GM18907 (cell line): Measurements from ENCODE around the gene PFKM.
"Not testable (repeated sequence)": the region's sequence is repeated elsewhere in the genome, so short reads cannot be mapped to it uniquely, and the experiment has no call there.

Source experiments
- ATAC-seq: cut with Tn5 transposase; IDR thresholded peaks from one replicate; pipeline ENCODE4 v1.9.1; 2021; ENCODE audit warnings: mild to moderate bottlenecking, moderate library complexity; ENCODE audit not compliant: unreplicated experiment

The PFKM gene

DNA sequence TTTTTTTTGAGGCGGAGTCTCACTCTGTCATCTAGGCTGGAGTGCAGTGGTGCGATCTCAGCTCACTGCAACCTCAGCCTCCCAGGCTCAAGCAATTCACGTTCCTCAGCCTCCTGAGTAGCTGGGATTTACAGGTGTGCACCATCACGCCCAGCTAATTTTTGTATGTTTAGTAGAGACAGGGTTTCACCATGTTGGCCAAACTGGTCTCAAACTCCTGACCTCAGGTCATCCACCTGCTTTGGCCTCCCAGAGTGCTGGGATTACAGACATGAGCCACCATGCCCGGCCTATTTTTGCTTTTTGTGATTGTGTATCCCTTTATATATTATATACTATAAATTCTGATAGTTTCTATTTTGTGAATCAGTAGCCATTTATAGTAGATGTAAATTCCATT is 36.6 kb downstream of the PFKM start:
- ATAC-seq, result not testable (repeated sequence)

GRCh38 chr12:48156652-48157017 is 37.5 kb downstream of the PFKM start:
- ATAC-seq, result no peak

DNA sequence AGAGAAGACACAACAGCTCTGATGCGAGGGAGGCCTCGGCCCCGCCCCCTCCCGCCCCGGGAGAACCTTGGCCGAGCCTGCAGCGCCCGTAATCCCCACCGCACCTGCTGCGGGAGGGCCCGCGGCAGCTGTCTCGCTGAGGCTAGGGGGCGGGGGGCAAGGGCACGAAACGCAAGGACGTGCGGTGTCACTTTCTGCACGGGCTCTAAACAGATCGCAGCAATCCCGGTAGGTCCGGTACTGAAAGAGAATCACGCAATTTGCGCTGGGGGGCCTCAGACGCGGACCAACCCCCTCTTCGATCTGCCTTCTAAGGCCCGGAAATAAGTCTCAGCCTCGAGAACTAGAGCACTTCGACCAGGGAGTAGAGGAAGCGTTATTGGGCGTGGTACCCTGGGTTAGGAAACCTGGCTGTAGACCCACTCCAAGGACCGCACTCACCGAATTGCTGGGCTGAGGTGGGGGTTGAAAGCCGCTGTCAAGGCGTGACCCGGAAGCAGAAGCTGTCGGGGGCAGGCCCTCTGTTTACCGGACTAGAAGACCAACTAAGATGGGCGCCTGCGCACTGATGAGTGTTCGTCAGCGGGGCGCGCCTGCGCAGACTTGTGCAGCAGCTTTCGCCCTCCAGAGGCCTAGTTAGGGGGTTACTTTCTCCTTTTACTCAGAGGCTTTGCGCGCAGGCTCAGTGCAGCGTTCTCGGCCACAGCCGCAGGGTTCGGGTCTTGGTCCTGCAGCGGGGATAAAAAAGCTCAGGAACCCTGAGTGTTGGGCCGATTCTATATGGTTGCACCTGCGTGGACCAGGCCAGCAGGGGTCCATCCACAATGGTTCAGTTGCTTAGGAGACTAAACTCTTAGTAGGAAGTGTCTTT is 38.1 kb downstream of the PFKM start, which contains the start of gene ASB8:
Gene ASB8 (minus strand): TSS at position 498 of the 871 bp plus-strand sequence. CDS start 4,019 bp downstream, outside the sequence.
- ATAC-seq, result peak; percentile 86

DNA sequence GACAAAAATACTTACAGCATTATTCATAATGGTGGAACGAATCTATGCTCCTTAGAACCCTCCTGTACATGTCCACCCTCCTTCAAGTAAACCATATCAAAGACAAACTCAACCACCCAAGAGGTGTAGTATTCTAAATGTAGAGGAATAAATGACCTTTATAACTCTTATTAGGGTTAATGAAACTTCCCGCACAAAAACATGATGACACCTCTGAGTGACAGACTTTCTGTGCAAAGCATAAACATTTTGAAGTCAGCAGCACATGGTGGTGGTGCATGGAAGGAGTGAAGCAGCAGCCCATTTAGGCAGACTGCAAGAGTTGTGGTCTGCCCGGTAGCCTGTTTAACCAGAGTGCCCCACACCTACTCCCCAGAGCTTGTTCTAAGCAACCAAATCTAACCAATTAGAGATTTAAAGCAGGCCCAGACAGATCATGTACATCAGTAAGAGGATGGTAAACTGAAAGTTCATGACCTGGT is 38.8 kb downstream of the PFKM start:
- no peak for ATAC-seq

DNA sequence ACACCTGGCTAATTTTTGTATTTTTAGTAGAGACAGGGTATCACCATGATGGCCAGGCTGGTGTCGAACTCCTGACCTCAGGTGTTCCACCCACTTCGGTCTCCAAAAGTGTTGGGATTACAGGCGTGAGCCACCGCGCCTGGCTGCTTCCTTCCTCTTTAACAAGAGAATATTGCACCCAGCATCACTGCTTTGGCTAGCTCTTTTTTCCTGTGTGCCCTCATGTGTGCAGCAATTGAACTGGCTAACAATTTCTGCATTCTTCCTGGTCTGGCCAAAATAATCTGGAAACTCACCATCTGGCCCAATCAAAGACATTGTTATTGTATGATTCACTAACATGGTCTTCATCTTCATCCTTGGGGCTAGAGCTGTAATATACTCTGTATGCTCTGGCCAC is 40.9 kb downstream of the PFKM start:
- no peak for ATAC-seq

DNA sequence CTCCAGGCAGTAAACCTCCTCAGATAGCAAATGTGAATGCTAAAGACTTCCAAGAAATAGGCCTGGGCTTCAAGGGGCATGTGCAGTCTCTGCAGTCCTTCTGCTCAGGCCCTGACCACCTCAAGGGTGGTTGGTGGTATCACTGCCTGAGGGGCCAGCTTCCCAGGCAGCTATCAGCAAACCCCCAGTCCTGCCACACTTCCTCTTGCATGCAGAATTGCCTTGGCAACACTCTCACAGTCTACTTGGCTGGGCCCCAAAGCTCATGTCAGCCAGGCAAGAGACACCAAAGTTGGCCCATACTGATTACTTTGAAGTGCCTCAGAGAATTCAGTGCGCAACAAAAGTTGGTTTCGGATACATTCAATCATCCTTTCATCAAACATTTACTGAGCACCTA is 41.6 kb downstream of the PFKM start:
- no peak for ATAC-seq

DNA sequence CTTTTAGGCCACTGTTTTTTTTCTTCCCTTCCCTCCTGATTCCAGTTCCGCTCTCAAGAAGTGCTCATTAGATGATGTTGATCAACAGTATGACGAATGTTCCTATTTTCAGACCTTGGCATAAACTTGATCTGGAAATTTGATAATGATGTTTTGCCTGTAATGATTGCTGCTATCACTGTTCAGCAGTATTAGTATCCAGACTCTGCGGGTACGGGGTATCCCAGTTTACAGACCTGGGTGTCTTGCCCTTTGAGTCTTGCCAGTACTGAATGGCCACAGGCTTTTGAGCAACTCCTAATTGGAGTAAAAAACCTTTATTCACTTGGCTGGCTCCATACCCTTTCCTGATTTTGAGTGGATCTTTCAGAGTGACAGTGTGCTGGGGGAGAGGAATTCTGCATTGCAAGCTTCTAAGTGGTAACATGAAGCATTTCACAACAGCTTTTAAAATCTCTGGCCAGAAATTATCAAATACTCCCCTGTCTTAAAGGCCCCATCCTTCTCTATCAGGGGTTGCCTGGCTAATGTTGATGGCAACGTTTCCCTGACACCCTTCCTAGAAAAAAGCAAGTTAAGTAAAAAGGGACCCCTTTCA is 44.1 kb downstream of the PFKM start:
- no peak for ATAC-seq

- no peak for ATAC-seq
These were observed 45.3 kb downstream of the PFKM start for GRCh38 chr12:48164451-48164850.

GRCh38 chr12:48165089-48165981 is 46.2 kb downstream of the PFKM start:
- ATAC-seq, result no peak

GRCh38 chr12:48169011-48169410 is 49.8 kb downstream of the PFKM start:
- no peak for ATAC-seq

- ATAC-seq, result no peak
These were observed 56.7 kb downstream of the PFKM start for GRCh38 chr12:48175613-48176416.

- ATAC-seq, result no peak
These were observed 57.2 kb downstream of the PFKM start for GRCh38 chr12:48176417-48176751.

DNA sequence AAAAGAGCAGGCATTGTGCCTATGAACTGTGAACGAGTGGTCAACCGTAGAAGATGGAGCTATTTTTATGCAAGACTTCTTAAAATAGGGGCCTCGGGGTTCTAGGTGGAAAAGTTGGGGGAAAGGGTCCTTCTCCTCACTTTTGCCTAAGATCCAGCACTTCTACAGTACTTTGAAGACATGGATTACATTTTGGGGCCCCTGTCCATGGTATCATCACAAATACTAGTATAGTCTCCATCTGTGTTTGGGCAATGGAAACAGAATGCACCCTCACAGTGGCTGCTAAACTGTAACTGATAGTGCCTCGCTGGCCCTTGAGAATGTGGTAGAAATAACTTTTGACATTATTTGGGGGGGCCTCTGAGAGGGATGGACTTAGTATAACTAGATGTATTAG is 58.8 kb downstream of the PFKM start:
- ATAC-seq, result no peak

- ATAC-seq, result no peak
These were observed 60.3 kb downstream of the PFKM start for GRCh38 chr12:48179466-48179865.

DNA sequence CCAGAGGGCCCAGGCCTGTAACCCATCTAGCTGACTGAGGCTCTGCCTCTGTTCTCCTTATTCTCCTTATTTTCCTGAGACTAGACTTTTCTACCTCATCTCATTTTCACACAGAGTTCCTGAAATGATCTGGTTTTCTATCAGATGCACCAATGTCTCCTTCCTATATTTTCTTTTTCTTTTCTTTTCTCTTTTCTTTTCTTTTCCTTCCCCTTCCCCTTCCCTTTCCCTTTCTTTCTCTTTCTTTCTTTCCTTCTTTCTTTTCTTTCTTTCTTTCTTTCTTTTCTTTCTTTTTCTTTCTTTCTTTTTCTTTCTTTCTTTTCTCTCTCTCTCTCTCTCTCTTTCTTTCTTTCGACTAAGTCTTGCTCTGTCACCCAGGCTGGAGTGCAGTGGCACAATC is 61.3 kb downstream of the PFKM start:
- no peak for ATAC-seq

GRCh38 chr12:48180857-48181495 is 61.8 kb downstream of the PFKM start:
- ATAC-seq, result no peak

DNA sequence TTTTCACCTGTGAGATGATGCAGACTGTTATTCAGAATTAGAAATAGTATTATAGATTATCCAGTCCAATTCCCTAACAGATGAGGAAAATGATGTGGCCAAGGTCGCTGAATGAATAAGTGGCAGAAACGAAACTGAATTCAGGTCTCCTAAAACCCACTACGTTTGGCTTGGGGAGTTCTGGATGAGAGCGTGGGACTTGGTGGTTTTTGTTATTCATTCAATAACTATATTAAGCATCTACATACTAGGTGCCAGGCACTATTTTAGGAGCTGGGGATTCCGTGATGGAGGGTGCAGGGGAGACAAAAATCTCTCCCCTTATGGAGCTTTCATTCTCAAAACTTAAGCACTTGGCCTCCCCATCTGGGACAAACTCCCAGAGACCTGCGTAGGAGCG is 63.5 kb downstream of the PFKM start:
- peak; percentile 2 for ATAC-seq

- ATAC-seq, result peak; percentile 70
These were observed 64.1 kb downstream of the PFKM start, which contains the start of gene CCDC184 for GRCh38 chr12:48183091-48183875. Gene CCDC184, plus strand, starts transcription at chr12:48183644. Its CDS starts 479 bp downstream, at chr12:48184123.

GRCh38 chr12:48183876-48184548 is 64.8 kb downstream of the PFKM start:
- ATAC-seq, result no peak
